Measurements from ENCODE around the gene IMMP2L.

The IMMP2L gene

GRCh38 chr7:110839866-110840265 is 722.4 kb downstream of the IMMP2L start:
- no peak for DNase-seq

GRCh38 chr7:110835849-110836248 is 726.4 kb downstream of the IMMP2L start:
- DNase-seq: no peak

- DNase-seq: no peak
Observed at GRCh38 chr7:110835218-110835617, 727.1 kb downstream of the IMMP2L start.

- DNase-seq: no peak
Observed at GRCh38 chr7:110831419-110831818, 730.9 kb downstream of the IMMP2L start.

GRCh38 chr7:110830778-110831177 is 731.5 kb downstream of the IMMP2L start:
- DNase-seq: no peak

- no peak for DNase-seq
Observed at GRCh38 chr7:110827936-110828335, 734.4 kb downstream of the IMMP2L start.

- DNase-seq: no peak
Observed at GRCh38 chr7:110827287-110827855, 734.9 kb downstream of the IMMP2L start.

GRCh38 chr7:110813986-110814385 is 748.3 kb downstream of the IMMP2L start:
- DNase-seq: no peak

- DNase-seq: no peak
Observed at GRCh38 chr7:110809832-110810231, 752.5 kb downstream of the IMMP2L start.

GRCh38 chr7:110808361-110808760 is 753.9 kb downstream of the IMMP2L start:
- DNase-seq: no peak

- no peak for DNase-seq
Observed at GRCh38 chr7:110804501-110804900, 757.8 kb downstream of the IMMP2L start.

GRCh38 chr7:110803602-110804143 is 758.6 kb downstream of the IMMP2L start:
- DNase-seq: no peak

- DNase-seq: no peak
Observed at GRCh38 chr7:110801502-110801901, 760.8 kb downstream of the IMMP2L start.

- no peak for DNase-seq
Observed at GRCh38 chr7:110800984-110801383, 761.3 kb downstream of the IMMP2L start.

GRCh38 chr7:110797656-110798055 is 764.6 kb downstream of the IMMP2L start:
- DNase-seq: no peak

- no peak for DNase-seq
Observed at GRCh38 chr7:110790992-110791391, 771.3 kb downstream of the IMMP2L start.

- DNase-seq: no peak
Observed at GRCh38 chr7:110786328-110786965, 775.8 kb downstream of the IMMP2L start.

GRCh38 chr7:110784749-110785148 is 777.5 kb downstream of the IMMP2L start:
- DNase-seq: no peak

- no peak for DNase-seq
Observed at GRCh38 chr7:110780712-110781111, 781.6 kb downstream of the IMMP2L start.

- DNase-seq: no peak
Observed at GRCh38 chr7:110779339-110779738, 783.0 kb downstream of the IMMP2L start.

- no peak for DNase-seq
Observed at GRCh38 chr7:110775046-110775445, 787.2 kb downstream of the IMMP2L start.

- no peak for DNase-seq
Observed at GRCh38 chr7:110774071-110774470, 788.2 kb downstream of the IMMP2L start.

- DNase-seq: no peak
Observed at GRCh38 chr7:110772615-110773014, 789.7 kb downstream of the IMMP2L start.

- no peak for DNase-seq
Observed at GRCh38 chr7:110771717-110772116, 790.6 kb downstream of the IMMP2L start.

Data from inflammatory macrophage treated with lipopolysaccharide for 4 hours (primary cell).